ENCODE data around the gene CORO2A.

CORO2A gene

GRCh38 chr9:98219364-98219716, 26.9 kb upstream of the CORO2A start:
- DNase-seq (ENCODE audit: low read depth in 3 of 3), result no peak

- DNase-seq (ENCODE audit: low read depth in 3 of 3), result no peak
These were observed 26.3 kb upstream of the CORO2A start for GRCh38 chr9:98218562-98219363.

GRCh38 chr9:98217255-98217654, 24.8 kb upstream of the CORO2A start:
- DNase-seq (ENCODE audit: low read depth in 3 of 3), result no peak

GRCh38 chr9:98216391-98216790, 24.0 kb upstream of the CORO2A start:
- DNase-seq (ENCODE audit: low read depth in 3 of 3), result no peak

- DNase-seq (ENCODE audit: low read depth in 3 of 3), result no peak
These were observed 23.4 kb upstream of the CORO2A start for GRCh38 chr9:98215821-98216220.

GRCh38 chr9:98215271-98215670, 22.8 kb upstream of the CORO2A start:
- DNase-seq (ENCODE audit: low read depth in 3 of 3), result no peak

- DNase-seq (ENCODE audit: low read depth in 3 of 3), result no peak
These were observed 22.4 kb upstream of the CORO2A start for GRCh38 chr9:98214811-98215210.

GRCh38 chr9:98211260-98211659, 18.8 kb upstream of the CORO2A start:
- no peak for DNase-seq (ENCODE audit: low read depth in 3 of 3)

GRCh38 chr9:98210435-98210834, 18.0 kb upstream of the CORO2A start:
- no peak for DNase-seq (ENCODE audit: low read depth in 3 of 3)

GRCh38 chr9:98209530-98209929, 17.1 kb upstream of the CORO2A start:
- DNase-seq (ENCODE audit: low read depth in 3 of 3), result no peak

- no peak for DNase-seq (ENCODE audit: low read depth in 3 of 3)
These were observed 16.2 kb upstream of the CORO2A start for GRCh38 chr9:98208635-98209034.

GRCh38 chr9:98207606-98208005, 15.2 kb upstream of the CORO2A start:
- DNase-seq (ENCODE audit: low read depth in 3 of 3), result no peak

- DNase-seq (ENCODE audit: low read depth in 3 of 3), result no peak
These were observed 14.3 kb upstream of the CORO2A start for GRCh38 chr9:98206754-98207153.

- DNase-seq (ENCODE audit: low read depth in 3 of 3), result no peak
These were observed 12.3 kb upstream of the CORO2A start for GRCh38 chr9:98204692-98205091.

GRCh38 chr9:98203153-98203552, 10.7 kb upstream of the CORO2A start:
- DNase-seq (ENCODE audit: low read depth in 3 of 3), result no peak

- DNase-seq (ENCODE audit: low read depth in 3 of 3), result no peak
These were observed 9.8 kb upstream of the CORO2A start for GRCh38 chr9:98202252-98202651.

- DNase-seq (ENCODE audit: low read depth in 3 of 3), result no peak
These were observed 9.3 kb upstream of the CORO2A start for GRCh38 chr9:98201749-98202148.

- DNase-seq (ENCODE audit: low read depth in 3 of 3), result no peak
These were observed 8.7 kb upstream of the CORO2A start for GRCh38 chr9:98201102-98201501.

GRCh38 chr9:98199388-98200033, 7.1 kb upstream of the CORO2A start:
- no peak for DNase-seq (ENCODE audit: low read depth in 3 of 3)

- DNase-seq (ENCODE audit: low read depth in 3 of 3), result no peak
These were observed 3.2 kb upstream of the CORO2A start for GRCh38 chr9:98195671-98196070.

- no peak for DNase-seq (ENCODE audit: low read depth in 3 of 3)
These were observed 1.0 kb upstream of the CORO2A start for GRCh38 chr9:98193336-98193944.

GRCh38 chr9:98191671-98192502, 550 bp downstream of the CORO2A start:
- no peak for DNase-seq (ENCODE audit: low read depth in 3 of 3)

All from stimulated activated CD4-positive, alpha-beta T cell treated with anti-CD3 and anti-CD28 coated beads, TNF-alpha, amount 100 ng/mL, for 48 hours (primary cell).